ENCODE results near the gene OTC.

The OTC gene

GRCh38 chrX:38352362-38352761 is at the start of gene OTC:
Gene OTC (plus strand): TSS chrX:38352604. CDS start chrX:38352697, 93 bp downstream.
- no peak for DNase-seq

- no peak for DNase-seq
These were observed 48.4 kb upstream of the OTC start for GRCh38 chrX:38304010-38304409.

- no peak for DNase-seq
These were observed 46.4 kb upstream of the OTC start for GRCh38 chrX:38305971-38306370.

GRCh38 chrX:38311743-38312142 is 40.7 kb upstream of the OTC start:
- DNase-seq, result no peak

- no peak for DNase-seq
These were observed 40.0 kb upstream of the OTC start for GRCh38 chrX:38312436-38312835.

GRCh38 chrX:38313190-38313589 is 39.2 kb upstream of the OTC start:
- no peak for DNase-seq

- DNase-seq, result no peak
These were observed 37.2 kb upstream of the OTC start for GRCh38 chrX:38315186-38315585.

- DNase-seq, result no peak
These were observed 34.2 kb upstream of the OTC start for GRCh38 chrX:38318196-38318595.

- no peak for DNase-seq
These were observed 33.8 kb upstream of the OTC start for GRCh38 chrX:38318606-38319005.

GRCh38 chrX:38320819-38321218 is 31.6 kb upstream of the OTC start:
- no peak for DNase-seq

- DNase-seq, result no peak
These were observed 26.3 kb upstream of the OTC start for GRCh38 chrX:38326086-38326485.

GRCh38 chrX:38327007-38327774 is 25.2 kb upstream of the OTC start, which contains the start of gene RPGR:
Gene RPGR (minus strand): TSS chrX:38327509. CDS start chrX:38327367, 142 bp downstream.
- DNase-seq, result peak; percentile 87

GRCh38 chrX:38327775-38328081 is 24.7 kb upstream of the OTC start:
- DNase-seq, result no peak

- no peak for DNase-seq
These were observed 19.9 kb upstream of the OTC start for GRCh38 chrX:38332505-38332904.

- DNase-seq, result no peak
These were observed 17.0 kb upstream of the OTC start for GRCh38 chrX:38335382-38335781.

GRCh38 chrX:38336538-38337240 is 15.7 kb upstream of the OTC start:
- no peak for DNase-seq

GRCh38 chrX:38341442-38341841 is 11.0 kb upstream of the OTC start:
- no peak for DNase-seq

GRCh38 chrX:38342853-38343778 is 9.3 kb upstream of the OTC start:
- no peak for DNase-seq

GRCh38 chrX:38346150-38346549 is 6.3 kb upstream of the OTC start:
- peak; percentile 79 for DNase-seq

GRCh38 chrX:38347136-38347535 is 5.3 kb upstream of the OTC start:
- DNase-seq, result no peak

- no peak for DNase-seq
These were observed 1.1 kb upstream of the OTC start for GRCh38 chrX:38351346-38351745.

GRCh38 chrX:38356401-38356800 is 4.0 kb downstream of the OTC start:
- no peak for DNase-seq
